CD4-positive, alpha-beta T cell (primary cell): Measurements from ENCODE around the gene YTHDF1. TPM values are rescaled to one million over a fixed set of nuclear protein-coding genes. Genes with fewer than 3 reads are reported as not detected.

ENCODE experiments used
- ATAC-seq: fragments of 200-7000 bp; cut with Tn5 transposase; one replicate; pipeline ENCODE4 v1.10.0; 2022; ENCODE audit warnings: mild to moderate bottlenecking; ENCODE audit not compliant: poor library complexity
- CTCF ChIA-PET: fragments of 350-600 bp; sonication (Branson Sonifier 250); formaldehyde crosslinking; loops from one replicate; lab custom pipeline; 2021; ENCODE audit warnings: antibody characterized with exemption, inconsistent platforms; lab: Charles Lee
- POLR2A ChIA-PET: fragments of 350-600 bp; sonication (Branson Sonifier 250); formaldehyde crosslinking; loops from one replicate; lab custom pipeline; 2021; ENCODE audit warnings: antibody characterized with exemption, inconsistent platforms; lab: Charles Lee
- DNase-seq, 14 experiments: peaks; one replicate each; pipeline ENCODE4 v3.0.0-alpha.2; 2013 to 2020; ENCODE audit warnings: mixed read lengths in 2 of 14
- H3K27ac ChIP-seq, 2 donors: one replicate each; pipeline versions ENCODE4 v1.5.1 to v1.7.0; 2013; ENCODE audit warnings: low read length in 2 of 2, low read depth in 1 of 2, mild to moderate bottlenecking in 1 of 2
- H3K27me3 ChIP-seq, 2 experiments: 1 replicate in 1 of 2; 2 replicates in 1 of 2; pipeline versions ENCODE4 v1.6.1 to v1.7.0; 2013; ENCODE audit warnings: low read length in 2 of 2, control low read depth in 1 of 2, mild to moderate bottlenecking in 1 of 2, moderate library complexity in 1 of 2; ENCODE audit not compliant: insufficient read depth in 2 of 2, control insufficient read depth in 1 of 2
- H3K36me3 ChIP-seq: one replicate; pipeline ENCODE4 v1.6.1; 2013; ENCODE audit warnings: low read length, control low read depth; ENCODE audit not compliant: insufficient read depth
- H3K4me1 ChIP-seq: one replicate; pipeline ENCODE4 v1.6.1; 2013; ENCODE audit warnings: low read length, control low read depth; ENCODE audit not compliant: insufficient read depth
- H3K4me3 ChIP-seq: one replicate; pipeline ENCODE4 v1.5.1; 2013; ENCODE audit warnings: mild to moderate bottlenecking, low read length, moderate library complexity
- H3K9me3 ChIP-seq, 2 experiments: 1 replicate in 1 of 2; 2 replicates in 1 of 2; pipeline versions ENCODE4 v1.6.1 to v1.7.0; 2013; ENCODE audit warnings: low read length in 2 of 2, mild to moderate bottlenecking in 2 of 2, control low read depth in 1 of 2, moderate library complexity in 1 of 2; ENCODE audit not compliant: control insufficient read depth in 1 of 2, insufficient read depth in 1 of 2
- H3K27ac Mint-ChIP-seq: one replicate; pipeline ENCODE4 v1.8.0; 2020; ENCODE audit warnings: mixed read lengths
- H3K27me3 Mint-ChIP-seq: one replicate; pipeline ENCODE4 v1.8.0; 2021; ENCODE audit warnings: mixed read lengths
- H3K36me3 Mint-ChIP-seq: one replicate; pipeline ENCODE4 v1.8.0; 2021; ENCODE audit warnings: low read depth, mixed read lengths
- H3K4me1 Mint-ChIP-seq: one replicate; pipeline ENCODE4 v1.8.0; 2021; ENCODE audit warnings: low read depth, mixed read lengths
- H3K4me3 Mint-ChIP-seq: one replicate; pipeline ENCODE4 v1.8.0; 2020; ENCODE audit warnings: mild to moderate bottlenecking, mixed read lengths
- H3K9me3 Mint-ChIP-seq: one replicate; pipeline ENCODE4 v1.8.0; 2020; ENCODE audit warnings: mixed read lengths
- intact Hi-C, 2 experiments: fragments of 100-400 bp; cut with DNase I in 1 of 2; cut with micrococcal nuclease in 1 of 2; formaldehyde crosslinking; loops; one replicate each; pipeline versions ENCODE4 v1.15.1 to v1.9.0; 2023 to 2025; cut with DNase I, micrococcal nuclease
- total RNA-seq, 174 experiments: library from RNA in 2 of 174; stranded (reverse) in 2 of 174; gene quantifications; one replicate each; pipeline ENCODE4 v1.2.3 and lab custom pipeline; 2021 to 2026
- TF ChIP-seq, protein P1 (sequence below): fragments of 200-600 bp; IDR thresholded peaks from one replicate; pipeline ENCODE4 v1.8.0; 2022; ENCODE audit warnings: antibody characterized with exemption, mild to moderate bottlenecking

YTHDF1 gene
- total RNA-seq, 2 experiments from 2014 or later: 43.7 to 44.1 TPM

DNA sequence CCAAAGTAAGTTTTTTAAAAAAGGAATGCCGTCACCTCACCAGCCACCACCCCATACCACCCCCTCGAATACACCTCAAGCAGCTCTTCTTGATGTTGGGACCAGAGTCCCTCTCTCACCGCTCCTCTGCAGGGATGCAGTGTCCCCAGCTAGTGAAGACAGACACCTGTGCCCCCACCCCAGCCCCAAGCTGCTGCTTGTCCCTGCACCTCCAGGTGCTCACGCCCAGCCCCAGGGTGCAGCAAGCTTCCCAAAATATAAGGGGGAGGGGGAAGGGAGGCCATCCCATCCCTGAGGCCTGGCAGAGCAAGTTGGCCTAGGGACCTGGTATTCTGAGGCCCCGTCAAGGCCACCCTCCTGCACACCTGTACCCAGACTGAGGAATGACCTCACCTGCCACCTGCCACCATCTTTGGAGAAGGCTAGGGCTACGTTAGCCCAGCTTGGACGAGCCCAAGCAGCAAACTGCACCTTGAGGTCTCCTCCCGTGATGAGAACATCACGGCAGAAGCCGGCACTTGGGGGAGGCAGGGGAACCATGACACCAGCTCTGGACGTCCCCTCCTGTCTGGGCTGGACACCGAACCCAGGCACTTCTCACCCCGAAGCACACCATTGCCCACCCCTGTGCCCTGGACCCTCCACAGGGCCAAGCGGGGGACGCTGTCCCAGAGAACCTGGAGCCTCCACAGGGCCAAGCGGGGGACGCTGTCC, 25.9 kb downstream of the YTHDF1 start:
- Mint-ChIP-seq H3K4me3 (no peak overlapping the region), H3K27me3 (no peaks in the 10 kb centered on the region), H3K36me3 (peaks cover 7% of the 10 kb centered on the region), H3K4me1 (no peaks in the 10 kb centered on the region), H3K9me3 (no peaks in the 10 kb centered on the region), H3K27ac (no peak overlapping the region)
- peaks cover under 1% of the 10 kb centered on the region for H3K36me3 ChIP-seq
- DNase-seq (no peak), ATAC-seq (no peak)
- H3K27me3 ChIP-seq: no peaks in the 10 kb centered on the region
- POLR2A ChIA-PET: no interaction called here
- no peak overlapping the region for H3K4me3 ChIP-seq
- H3K27ac ChIP-seq: no peak overlapping the region
- TF ChIP-seq, protein P1, sequence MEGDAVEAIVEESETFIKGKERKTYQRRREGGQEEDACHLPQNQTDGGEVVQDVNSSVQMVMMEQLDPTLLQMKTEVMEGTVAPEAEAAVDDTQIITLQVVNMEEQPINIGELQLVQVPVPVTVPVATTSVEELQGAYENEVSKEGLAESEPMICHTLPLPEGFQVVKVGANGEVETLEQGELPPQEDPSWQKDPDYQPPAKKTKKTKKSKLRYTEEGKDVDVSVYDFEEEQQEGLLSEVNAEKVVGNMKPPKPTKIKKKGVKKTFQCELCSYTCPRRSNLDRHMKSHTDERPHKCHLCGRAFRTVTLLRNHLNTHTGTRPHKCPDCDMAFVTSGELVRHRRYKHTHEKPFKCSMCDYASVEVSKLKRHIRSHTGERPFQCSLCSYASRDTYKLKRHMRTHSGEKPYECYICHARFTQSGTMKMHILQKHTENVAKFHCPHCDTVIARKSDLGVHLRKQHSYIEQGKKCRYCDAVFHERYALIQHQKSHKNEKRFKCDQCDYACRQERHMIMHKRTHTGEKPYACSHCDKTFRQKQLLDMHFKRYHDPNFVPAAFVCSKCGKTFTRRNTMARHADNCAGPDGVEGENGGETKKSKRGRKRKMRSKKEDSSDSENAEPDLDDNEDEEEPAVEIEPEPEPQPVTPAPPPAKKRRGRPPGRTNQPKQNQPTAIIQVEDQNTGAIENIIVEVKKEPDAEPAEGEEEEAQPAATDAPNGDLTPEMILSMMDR: no peak
- intact Hi-C loops: no loop called here
- H3K4me1 ChIP-seq: no peaks in the 10 kb centered on the region
- CTCF ChIA-PET: no interaction called here
- no peaks in the 10 kb centered on the region for H3K9me3 ChIP-seq

DNA sequence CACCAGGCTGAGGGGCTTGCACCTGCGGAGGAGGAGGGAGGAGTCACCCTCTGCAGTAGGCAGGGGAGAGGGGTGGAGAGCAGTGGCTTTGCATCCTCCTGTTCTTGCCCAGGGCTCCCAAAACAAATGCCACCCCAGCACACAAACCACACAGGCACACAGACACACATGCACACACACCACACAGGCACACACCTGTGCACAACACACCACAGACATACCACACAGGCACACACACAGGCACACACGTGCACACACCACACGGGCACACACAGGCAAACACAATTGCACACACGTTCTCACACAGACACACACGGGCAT, 26.6 kb downstream of the YTHDF1 start:
- TF ChIP-seq, protein P1: no peak

DNA sequence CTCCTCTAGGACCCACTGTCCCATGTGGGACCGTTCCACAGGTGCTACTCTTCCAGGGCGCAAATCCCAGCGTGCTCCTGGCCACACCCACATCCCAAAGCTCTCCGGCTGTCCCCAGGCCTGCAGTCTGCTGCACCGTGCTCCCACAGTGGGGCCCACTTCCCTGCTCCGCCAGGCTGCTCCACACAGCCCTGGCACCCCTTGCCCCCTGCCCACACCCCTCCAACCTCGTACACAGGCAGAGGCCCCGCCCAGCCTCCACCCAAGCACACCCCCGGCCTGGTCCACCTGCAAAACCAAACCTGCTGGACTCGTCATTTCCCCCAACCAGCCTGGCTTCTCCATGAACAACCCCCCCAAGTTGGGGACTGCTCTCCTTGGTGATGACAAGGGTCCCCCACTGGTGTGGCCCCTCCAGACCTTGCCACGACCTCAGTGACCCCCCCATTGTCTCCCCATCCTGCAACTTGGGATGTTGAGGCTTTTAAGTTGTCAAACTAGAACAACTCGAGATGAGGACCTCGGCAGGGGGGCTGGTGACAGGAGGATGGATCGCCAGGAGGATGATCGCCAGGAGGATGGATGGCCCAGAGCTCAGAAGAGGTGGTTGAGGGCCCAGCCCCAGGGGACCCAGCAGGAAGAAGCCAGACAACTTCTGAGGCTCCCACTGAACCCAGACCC, 27.1 kb downstream of the YTHDF1 start:
- no peak for DNase-seq

More for the DNA sequence above, 26.6 kb downstream of the YTHDF1 start:
- ATAC-seq (no peak), DNase-seq (no peak)
- Mint-ChIP-seq H3K36me3 (no peaks in the 10 kb centered on the region), H3K27me3 (no peaks in the 10 kb centered on the region), H3K4me3 (no peak overlapping the region), H3K9me3 (no peaks in the 10 kb centered on the region), H3K4me1 (no peaks in the 10 kb centered on the region), H3K27ac (no peak overlapping the region)
- Histone ChIP-seq H3K9me3 (no peaks in the 10 kb centered on the region), H3K4me1 (no peaks in the 10 kb centered on the region), H3K27ac (no peak overlapping the region), H3K27me3 (no peaks in the 10 kb centered on the region), H3K36me3 (no peaks in the 10 kb centered on the region), H3K4me3 (no peak overlapping the region)
- CTCF ChIA-PET: no interaction called here
- intact Hi-C loops: no loop called here
- POLR2A ChIA-PET: no interaction called here

More for the DNA sequence above, 27.1 kb downstream of the YTHDF1 start:
- no peak overlapping the region for H3K27ac ChIP-seq
- H3K27ac Mint-ChIP-seq: no peak overlapping the region
- CTCF ChIA-PET: no interaction called here
- no peak overlapping the region for H3K4me3 ChIP-seq
- no peaks in the 10 kb centered on the region for H3K36me3 ChIP-seq
- H3K9me3 ChIP-seq: no peaks in the 10 kb centered on the region
- no peak overlapping the region for H3K4me3 Mint-ChIP-seq
- H3K36me3 Mint-ChIP-seq: no peaks in the 10 kb centered on the region
- intact Hi-C loops: no loop called here
- no peaks in the 10 kb centered on the region for H3K27me3 ChIP-seq
- no peaks in the 10 kb centered on the region for H3K9me3 Mint-ChIP-seq
- H3K4me1 ChIP-seq: no peaks in the 10 kb centered on the region
- POLR2A ChIA-PET: no interaction called here
- TF ChIP-seq, protein P1: no peak
- no peaks in the 10 kb centered on the region for H3K27me3 Mint-ChIP-seq
- H3K4me1 Mint-ChIP-seq: no peaks in the 10 kb centered on the region
- ATAC-seq: no peak
